Karpas-422 (cell line): ENCODE results near the gene LRRC8C. TPM values are rescaled to one million over a fixed set of nuclear protein-coding genes. Genes with fewer than 3 reads are reported as not detected.

Experiments used
- DNase-seq: peaks from one replicate; pipeline ENCODE4 v3.0.0-alpha.2; 2015
- H2AFZ ChIP-seq: fragments of 200-600 bp; sonication (generic); 2 replicates; pipeline ENCODE4 v1.6.1; 2014; ENCODE audit warnings: antibody characterized with exemption, low read length, mixed read lengths
- H3K27ac ChIP-seq: fragments of 200-600 bp; sonication (generic); 2 replicates; pipeline ENCODE4 v1.5.1; 2014; ENCODE audit warnings: mild to moderate bottlenecking, low read length, moderate library complexity
- H3K27me3 ChIP-seq: fragments of 200-600 bp; sonication (generic); 2 replicates; pipeline ENCODE4 v1.6.1; 2014; ENCODE audit warnings: low read length, mixed read lengths
- H3K36me3 ChIP-seq: fragments of 200-600 bp; sonication (generic); 2 replicates; pipeline ENCODE4 v1.6.1; 2014; ENCODE audit warnings: low read length, mixed read lengths; ENCODE audit not compliant: insufficient read depth
- H3K4me1 ChIP-seq: fragments of 200-600 bp; sonication (generic); 2 replicates; pipeline ENCODE4 v1.6.1; 2014; ENCODE audit warnings: mild to moderate bottlenecking, low read length, mixed read lengths
- H3K4me2 ChIP-seq: fragments of 200-600 bp; sonication (generic); 2 replicates; pipeline ENCODE4 v1.6.1; 2014; ENCODE audit warnings: low read length, low read depth, mild to moderate bottlenecking; ENCODE audit not compliant: poor library complexity, severe bottlenecking
- H3K4me3 ChIP-seq: fragments of 200-600 bp; sonication (generic); 2 replicates; pipeline ENCODE4 v1.5.1; 2014; ENCODE audit warnings: mild to moderate bottlenecking, antibody characterized with exemption, low read length, mixed read lengths
- H3K79me2 ChIP-seq: fragments of 200-600 bp; sonication (generic); 2 replicates; pipeline ENCODE4 v1.6.1; 2014; ENCODE audit warnings: mild to moderate bottlenecking, low read length, mixed read lengths
- H3K9ac ChIP-seq: fragments of 200-600 bp; sonication (generic); 2 replicates; pipeline ENCODE4 v1.6.0; 2014; ENCODE audit warnings: low read length
- H3K9me2 ChIP-seq: fragments of 200-600 bp; sonication (generic), shearing (Covaris generic); replicated peaks from 2 replicates; pipeline ENCODE4 v1.6.0; 2014; ENCODE audit warnings: mild to moderate bottlenecking, low read length, moderate library complexity; ENCODE audit not compliant: insufficient read depth
- H3K9me3 ChIP-seq: fragments of 300-700, 200-600 bp; sonication (generic); 2 replicates; pipeline ENCODE4 v1.6.1; 2014; ENCODE audit warnings: low read length, mixed read lengths
- H4K20me1 ChIP-seq: fragments of 200-600 bp; sonication (generic); 2 replicates; pipeline ENCODE4 v1.6.1; 2014; ENCODE audit warnings: mild to moderate bottlenecking, antibody characterized with exemption, low read length, low read depth; ENCODE audit not compliant: insufficient read depth
- total RNA-seq: library from RNA; depleted of rRNA; stranded (reverse); fragments of >200 nt; shearing (Covaris generic); gene quantifications from 2 replicates; pipeline ENCODE4 v1.2.3, GENCODE V29; 2014; ENCODE audit warnings: low replicate concordance

LRRC8C gene
- total RNA-seq, 1 experiment from 2014 or later, result 8.3 TPM

- no peaks in the 10 kb centered on the region for H3K9me3 ChIP-seq
- no peaks in the 10 kb centered on the region for H3K27me3 ChIP-seq
- H4K20me1 ChIP-seq, result peaks cover 6% of the 10 kb centered on the region; the same call in 1 of the 2 replicates
- H3K79me2 ChIP-seq, result no peaks in the 10 kb centered on the region
- peak overlapping the region; percentile 93 for H2AFZ ChIP-seq
- H3K27ac ChIP-seq, result no peak overlapping the region
- H3K9ac ChIP-seq, result peak overlapping the region; percentile 75
- H3K36me3 ChIP-seq, result no peaks in the 10 kb centered on the region
- peaks cover 25% of the 10 kb centered on the region for H3K4me1 ChIP-seq
- DNase-seq, result peak; percentile 82
- H3K9me2 ChIP-seq, result no peaks in the 10 kb centered on the region
- peak overlapping the region; percentile 80 for H3K4me2 ChIP-seq
- H3K4me3 ChIP-seq, result peak overlapping the region; percentile 80
These were observed 404 bp downstream of the LRRC8C start for GRCh38 chr1:89633248-89633799.

- Histone ChIP-seq H3K79me2 (no peaks in the 10 kb centered on the region), H3K36me3 (no peaks in the 10 kb centered on the region), H3K27ac (no peak overlapping the region), H4K20me1 (peaks cover 6% of the 10 kb centered on the region; the same call in 1 of the 2 replicates), H3K9me2 (no peaks in the 10 kb centered on the region), H3K4me1 (peaks cover 25% of the 10 kb centered on the region), H2AFZ (peak overlapping the region; percentile 93), H3K27me3 (no peaks in the 10 kb centered on the region), H3K4me2 (peak overlapping the region; percentile 80), H3K9me3 (no peaks in the 10 kb centered on the region), H3K4me3 (peak overlapping the region; percentile 80), H3K9ac (peak overlapping the region; percentile 75)
- no peak for DNase-seq
These were observed 1.1 kb downstream of the LRRC8C start for GRCh38 chr1:89633800-89634625.

- no peak overlapping the region for H3K4me3 ChIP-seq
- H3K27me3 ChIP-seq, result no peaks in the 10 kb centered on the region
- no peaks in the 10 kb centered on the region for H3K36me3 ChIP-seq
- no peak overlapping the region for H3K27ac ChIP-seq
- H3K4me2 ChIP-seq, result no peak overlapping the region
- H4K20me1 ChIP-seq, result peaks cover 6% of the 10 kb centered on the region; the same call in 1 of the 2 replicates
- H3K79me2 ChIP-seq, result no peaks in the 10 kb centered on the region
- H3K9me3 ChIP-seq, result no peaks in the 10 kb centered on the region
- H2AFZ ChIP-seq, result no peak overlapping the region
- H3K4me1 ChIP-seq, result peaks cover 25% of the 10 kb centered on the region
- no peak for DNase-seq
- H3K9me2 ChIP-seq, result no peaks in the 10 kb centered on the region
- H3K9ac ChIP-seq, result no peak overlapping the region
These were observed 3.2 kb downstream of the LRRC8C start for GRCh38 chr1:89635825-89636815.

GRCh38 chr1:89637496-89637895, 4.6 kb downstream of the LRRC8C start:
- no peak overlapping the region for H3K4me3 ChIP-seq
- no peak overlapping the region for H3K4me2 ChIP-seq
- H3K36me3 ChIP-seq, result no peaks in the 10 kb centered on the region
- no peaks in the 10 kb centered on the region for H3K79me2 ChIP-seq
- no peak for DNase-seq
- no peaks in the 10 kb centered on the region for H3K9me3 ChIP-seq
- no peak overlapping the region for H3K9ac ChIP-seq
- H4K20me1 ChIP-seq, result peaks cover 6% of the 10 kb centered on the region; the same call in 1 of the 2 replicates
- H3K4me1 ChIP-seq, result peaks cover 19% of the 10 kb centered on the region
- no peak overlapping the region for H2AFZ ChIP-seq
- no peaks in the 10 kb centered on the region for H3K27me3 ChIP-seq
- no peak overlapping the region for H3K27ac ChIP-seq
- H3K9me2 ChIP-seq, result no peaks in the 10 kb centered on the region

GRCh38 chr1:89640440-89640839, 7.5 kb downstream of the LRRC8C start:
- H3K79me2 ChIP-seq, result no peaks in the 10 kb centered on the region
- H3K4me3 ChIP-seq, result no peak overlapping the region

GRCh38 chr1:89641781-89642180, 8.9 kb downstream of the LRRC8C start:
- Histone ChIP-seq H3K27me3 (no peaks in the 10 kb centered on the region), H3K4me3 (no peak overlapping the region), H3K9me2 (no peaks in the 10 kb centered on the region), H3K27ac (no peak overlapping the region), H4K20me1 (no peaks in the 10 kb centered on the region), H2AFZ (no peak overlapping the region), H3K9ac (no peak overlapping the region), H3K79me2 (no peaks in the 10 kb centered on the region), H3K9me3 (peaks cover 5% of the 10 kb centered on the region; the same call in 1 of the 2 replicates), H3K36me3 (no peaks in the 10 kb centered on the region), H3K4me2 (no peak overlapping the region), H3K4me1 (no peaks in the 10 kb centered on the region)
- DNase-seq, result no peak

More at GRCh38 chr1:89640440-89640839, 7.5 kb downstream of the LRRC8C start:
- Histone ChIP-seq H4K20me1 (peaks cover 6% of the 10 kb centered on the region; the same call in 1 of the 2 replicates), H3K4me2 (no peak overlapping the region), H3K9ac (no peak overlapping the region), H3K27me3 (no peaks in the 10 kb centered on the region), H3K9me3 (no peaks in the 10 kb centered on the region), H3K9me2 (no peaks in the 10 kb centered on the region), H3K4me1 (no peaks in the 10 kb centered on the region), H3K36me3 (no peaks in the 10 kb centered on the region), H3K27ac (no peak overlapping the region), H2AFZ (no peak overlapping the region)
- no peak for DNase-seq

- no peak overlapping the region for H3K4me2 ChIP-seq
- no peaks in the 10 kb centered on the region for H3K79me2 ChIP-seq
- no peak for DNase-seq
- H3K27ac ChIP-seq, result no peak overlapping the region
- no peaks in the 10 kb centered on the region for H4K20me1 ChIP-seq
- H3K9me2 ChIP-seq, result no peaks in the 10 kb centered on the region
- no peaks in the 10 kb centered on the region for H3K36me3 ChIP-seq
- peaks cover 5% of the 10 kb centered on the region; the same call in 1 of the 2 replicates for H3K9me3 ChIP-seq
- H2AFZ ChIP-seq, result no peak overlapping the region
- no peaks in the 10 kb centered on the region for H3K27me3 ChIP-seq
- no peak overlapping the region for H3K9ac ChIP-seq
- no peak overlapping the region for H3K4me3 ChIP-seq
- H3K4me1 ChIP-seq, result peaks cover 1% of the 10 kb centered on the region; the same call in 1 of the 2 replicates
These were observed 10.7 kb downstream of the LRRC8C start for GRCh38 chr1:89643577-89643976.
